Ramos (cell line): ENCODE measurements around the gene PTPN14.

ENCODE experiments used
- in situ Hi-C: fragments of 300-500 bp; cut with MboI; formaldehyde crosslinking; loops from one replicate; pipeline ENCODE4 v1.14.3; 2022; ENCODE audit warnings: low sequenced_read_pairs; ENCODE audit not compliant: unreplicated experiment

Gene PTPN14

GRCh38 chr1:214440219-214440965 is 111.0 kb downstream of the PTPN14 start:
- in situ Hi-C loops, result no loop called here

GRCh38 chr1:214439352-214440119 is 111.9 kb downstream of the PTPN14 start:
- in situ Hi-C loops, result no loop called here

- in situ Hi-C loops, result no loop called here
These were observed 112.9 kb downstream of the PTPN14 start for GRCh38 chr1:214438530-214438929.

GRCh38 chr1:214438075-214438474 is 113.3 kb downstream of the PTPN14 start:
- in situ Hi-C loops, result no loop called here

- in situ Hi-C loops, result no loop called here
These were observed 115.5 kb downstream of the PTPN14 start for GRCh38 chr1:214435867-214436266.

- in situ Hi-C loops, result no loop called here
These were observed 119.2 kb downstream of the PTPN14 start for GRCh38 chr1:214432245-214432644.

GRCh38 chr1:214429951-214430770 is 121.2 kb downstream of the PTPN14 start:
- in situ Hi-C loops, result no loop called here

- in situ Hi-C loops, result no loop called here
These were observed 123.5 kb downstream of the PTPN14 start for GRCh38 chr1:214427871-214428277.

- in situ Hi-C loops, result no loop called here
These were observed 125.0 kb downstream of the PTPN14 start for GRCh38 chr1:214426426-214426812.

- in situ Hi-C loops, result no loop called here
These were observed 125.5 kb downstream of the PTPN14 start for GRCh38 chr1:214425716-214426425.

GRCh38 chr1:214425101-214425500 is 126.3 kb downstream of the PTPN14 start:
- in situ Hi-C loops, result no loop called here

GRCh38 chr1:214423045-214423444 is 128.4 kb downstream of the PTPN14 start:
- in situ Hi-C loops, result no loop called here

- in situ Hi-C loops, result no loop called here
These were observed 129.2 kb downstream of the PTPN14 start for GRCh38 chr1:214422137-214422671.

GRCh38 chr1:214420833-214421232 is 130.6 kb downstream of the PTPN14 start:
- in situ Hi-C loops, result no loop called here

GRCh38 chr1:214420341-214420740 is 131.1 kb downstream of the PTPN14 start:
- in situ Hi-C loops, result no loop called here

GRCh38 chr1:214419650-214420049 is 131.8 kb downstream of the PTPN14 start:
- in situ Hi-C loops, result no loop called here

GRCh38 chr1:214418391-214418790 is 133.0 kb downstream of the PTPN14 start:
- in situ Hi-C loops, result no loop called here

- in situ Hi-C loops, result no loop called here
These were observed 133.7 kb downstream of the PTPN14 start for GRCh38 chr1:214417545-214418210.

GRCh38 chr1:214416858-214417257 is 134.5 kb downstream of the PTPN14 start:
- in situ Hi-C loops, result no loop called here
